ENCODE results near the gene NEU4. TPM values are rescaled to one million over a fixed set of nuclear protein-coding genes. Genes with fewer than 3 reads are reported as not detected.

NEU4 gene
- total RNA-seq, 1 experiment from 2014 or later = 3.9 TPM

DNA sequence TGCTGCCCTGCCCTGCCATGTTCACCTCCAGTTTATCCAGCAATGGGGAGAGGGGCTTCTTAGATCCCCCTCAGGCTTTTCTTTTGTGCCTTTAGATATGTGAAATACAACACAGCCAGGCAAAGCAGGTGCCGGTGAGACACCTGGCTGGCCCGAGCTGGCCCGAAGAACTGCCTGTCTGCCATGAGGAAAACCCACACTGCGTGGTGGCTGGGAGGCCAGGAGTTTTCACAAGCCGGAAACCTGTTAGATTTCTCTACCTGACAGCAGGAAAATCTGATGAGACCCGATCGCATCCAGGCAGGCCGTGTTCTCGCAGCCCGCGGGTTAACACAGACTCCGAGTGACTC is 38.1 kb upstream of the NEU4 start:
- Mint-ChIP-seq H3K4me3 (ENCODE audit: unreplicated experiment) (no peak overlapping the region), H3K4me1 (ENCODE audit: low read depth, unreplicated experiment) (peaks cover 10% of the 10 kb centered on the region), H3K27ac (ENCODE audit: unreplicated experiment) (peak overlapping the region; percentile 81), H3K36me3 (ENCODE audit: insufficient read depth, unreplicated experiment) (peaks cover 12% of the 10 kb centered on the region), H3K9me3 (ENCODE audit: unreplicated experiment) (no peaks in the 10 kb centered on the region), H3K27me3 (ENCODE audit: insufficient read depth, unreplicated experiment) (no peaks in the 10 kb centered on the region)
- TF ChIP-seq CTCF (IDR thresholded peaks at IDR 0.05; ENCODE audit: insufficient read depth in 1 of 2, low read depth in 1 of 2, low read length in 1 of 2, severe bottlenecking in 1 of 2, unreplicated experiment in 1 of 2) = no peak
- H3K4me1 ChIP-seq = peaks cover 38% of the 10 kb centered on the region
- no peak overlapping the region for H3K4me3 ChIP-seq (ENCODE audit: low read depth, low read length)
- H3K36me3 ChIP-seq (ENCODE audit: control insufficient read depth, insufficient read depth, low read length) = no peaks in the 10 kb centered on the region
- H3K9me3 ChIP-seq = no peaks in the 10 kb centered on the region
- DNase-seq = no peak
- no TSS peak for BruUV-seq (replicated peaks)
- CTCF ChIA-PET = interaction anchor here (0.5 to 1.0 kb wide), 2 partner anchors 8 to 19 kb away, joined by 3 read pairs; no protein-coding TSS in a partner anchor
- H3K27me3 ChIP-seq (replicated peaks; ENCODE audit: control insufficient read depth, insufficient read depth, low read length) = no peaks in the 10 kb centered on the region
- POLR2A ChIA-PET = no interaction called here
- intact Hi-C loops (cut with micrococcal nuclease; ENCODE audit: unreplicated experiment) = no loop called here

DNA sequence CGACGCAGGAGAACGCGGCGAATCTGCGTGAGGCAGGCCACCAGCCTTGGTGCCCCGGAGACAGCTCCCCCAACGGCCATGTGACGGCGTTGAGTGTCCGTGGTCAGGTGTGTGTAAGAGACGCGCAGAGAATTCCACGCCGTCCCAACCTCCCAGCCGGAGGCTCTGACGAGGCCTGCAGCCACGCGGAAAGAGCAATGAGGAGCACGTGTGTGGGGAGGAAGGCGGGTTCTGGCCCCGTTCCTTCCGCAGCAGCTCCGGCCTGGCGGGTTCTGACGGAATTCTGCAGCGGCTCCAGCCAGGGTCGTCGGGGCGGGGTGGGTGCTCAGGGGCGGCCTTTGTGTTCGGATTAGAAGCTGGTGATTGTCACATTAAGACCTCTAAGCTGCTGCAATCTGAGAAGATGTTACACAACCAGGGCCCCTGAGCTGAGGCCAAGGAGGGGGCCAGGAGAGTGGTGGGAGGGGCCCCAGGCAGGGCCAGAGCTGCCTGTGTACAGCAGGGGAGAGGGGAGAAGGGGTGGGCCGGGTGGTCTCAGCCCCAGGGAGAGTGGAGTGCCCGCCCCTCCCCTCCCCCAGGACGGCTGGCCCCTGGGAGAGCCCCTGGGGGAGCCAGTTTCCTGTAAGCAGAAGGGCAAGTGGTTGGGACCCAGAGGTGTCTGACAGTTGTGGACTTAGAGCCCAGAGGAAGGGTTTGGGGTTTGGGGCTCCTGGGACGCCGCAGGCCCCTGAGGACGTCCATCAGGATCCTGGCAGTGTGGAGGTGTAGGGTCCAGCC is 37.5 kb upstream of the NEU4 start:
- no peak for TF ChIP-seq CTCF (IDR thresholded peaks at IDR 0.05; ENCODE audit: insufficient read depth in 1 of 2, low read depth in 1 of 2, low read length in 1 of 2, severe bottlenecking in 1 of 2, unreplicated experiment in 1 of 2)
- Histone ChIP-seq H3K4me1 (peaks cover 39% of the 10 kb centered on the region), H3K4me3 (ENCODE audit: low read depth, low read length) (no peak overlapping the region), H3K9me3 (no peaks in the 10 kb centered on the region), H3K36me3 (ENCODE audit: control insufficient read depth, insufficient read depth, low read length) (no peaks in the 10 kb centered on the region), H3K27me3 (replicated peaks; ENCODE audit: control insufficient read depth, insufficient read depth, low read length) (no peaks in the 10 kb centered on the region)
- ChIA-PET POLR2A (no interaction called here), CTCF (interaction anchor here (1.0 kb wide), 2 partner anchors 17 to 19 kb away, joined by 3 read pairs; no protein-coding TSS in a partner anchor)
- H3K36me3 Mint-ChIP-seq (ENCODE audit: insufficient read depth, unreplicated experiment) = peaks cover 12% of the 10 kb centered on the region
- H3K4me1 Mint-ChIP-seq (ENCODE audit: low read depth, unreplicated experiment) = peaks cover 10% of the 10 kb centered on the region
- peak overlapping the region; percentile 5 for H3K4me3 Mint-ChIP-seq (ENCODE audit: unreplicated experiment)
- intact Hi-C loops (cut with micrococcal nuclease; ENCODE audit: unreplicated experiment) = no loop called here
- BruUV-seq (replicated peaks) = TSS peak; percentile 68
- DNase-seq = peak; percentile 32 to 49
- H3K9me3 Mint-ChIP-seq (ENCODE audit: unreplicated experiment) = no peaks in the 10 kb centered on the region
- H3K27me3 Mint-ChIP-seq (ENCODE audit: insufficient read depth, unreplicated experiment) = no peaks in the 10 kb centered on the region
- H3K27ac Mint-ChIP-seq (ENCODE audit: unreplicated experiment) = peak overlapping the region; percentile 81

DNA sequence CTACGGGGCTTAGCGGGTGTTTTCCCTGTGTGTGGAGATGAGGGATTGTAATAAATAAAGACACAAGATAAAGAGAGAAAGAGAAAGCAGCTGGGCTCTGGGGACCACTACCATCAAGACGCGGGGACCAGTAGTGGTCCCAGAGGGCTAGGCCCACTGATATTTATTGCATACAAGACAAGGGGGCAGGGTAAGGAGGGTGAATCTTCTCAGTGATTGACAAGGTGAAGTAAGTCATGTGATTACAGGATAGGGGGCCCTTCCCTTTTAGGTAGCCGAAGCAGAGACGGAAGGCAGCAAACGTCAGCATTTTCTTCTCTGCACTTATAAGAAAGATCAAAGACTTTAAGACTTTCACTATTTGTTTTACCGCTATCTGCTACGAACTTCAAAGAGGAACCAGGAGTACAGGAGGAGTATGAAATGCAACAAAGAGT is 36.9 kb upstream of the NEU4 start:
- BruUV-seq (replicated peaks) = no TSS peak
- Histone ChIP-seq H3K4me1 (peaks cover 42% of the 10 kb centered on the region), H3K9me3 (no peaks in the 10 kb centered on the region), H3K4me3 (ENCODE audit: low read depth, low read length) (no peak overlapping the region), H3K36me3 (ENCODE audit: control insufficient read depth, insufficient read depth, low read length) (no peaks in the 10 kb centered on the region), H3K27me3 (replicated peaks; ENCODE audit: control insufficient read depth, insufficient read depth, low read length) (no peaks in the 10 kb centered on the region)
- Mint-ChIP-seq H3K27ac (ENCODE audit: unreplicated experiment) (peak overlapping the region; percentile 81), H3K36me3 (ENCODE audit: insufficient read depth, unreplicated experiment) (peaks cover 12% of the 10 kb centered on the region), H3K4me1 (ENCODE audit: low read depth, unreplicated experiment) (peaks cover 10% of the 10 kb centered on the region), H3K4me3 (ENCODE audit: unreplicated experiment) (peak overlapping the region; percentile 5), H3K9me3 (ENCODE audit: unreplicated experiment) (no peaks in the 10 kb centered on the region), H3K27me3 (ENCODE audit: insufficient read depth, unreplicated experiment) (no peaks in the 10 kb centered on the region)
- TF ChIP-seq CTCF (IDR thresholded peaks at IDR 0.05; ENCODE audit: insufficient read depth in 1 of 2, low read depth in 1 of 2, low read length in 1 of 2, severe bottlenecking in 1 of 2, unreplicated experiment in 1 of 2) = no peak
- intact Hi-C loops (cut with micrococcal nuclease; ENCODE audit: unreplicated experiment) = no loop called here
- ChIA-PET POLR2A (no interaction called here), CTCF (interaction anchor here (1.0 kb wide), 2 partner anchors 16 to 18 kb away, joined by 3 read pairs; no protein-coding TSS in a partner anchor)
- peak; percentile 29 to 50 for DNase-seq

All from Caco-2 (cell line).